Endodermal cell (in vitro differentiated cells): ENCODE results near the gene SIDT1. TPM values are rescaled to one million over a fixed set of nuclear protein-coding genes. Genes with fewer than 3 reads are reported as not detected.

ENCODE experiments used
- DNase-seq: peaks from one replicate; pipeline ENCODE4 v3.0.0-alpha.2; 2017
- H3K27ac ChIP-seq: 2 replicates; pipeline ENCODE4 v1.5.1; 2013; ENCODE audit warnings: mild to moderate bottlenecking, low read depth, low read length, moderate library complexity
- H3K27me3 ChIP-seq: 2 replicates; pipeline ENCODE4 v1.6.1; 2013; ENCODE audit warnings: mild to moderate bottlenecking, low read length, moderate library complexity; ENCODE audit not compliant: insufficient read depth, control insufficient read depth, poor library complexity, severe bottlenecking
- H3K36me3 ChIP-seq: 2 replicates; pipeline ENCODE4 v1.7.0; 2013; ENCODE audit warnings: mild to moderate bottlenecking, low read length, moderate library complexity; ENCODE audit not compliant: control insufficient read depth, insufficient read depth
- H3K4me1 ChIP-seq: one replicate; pipeline ENCODE4 v1.7.0; 2013; ENCODE audit warnings: low read length; ENCODE audit not compliant: control insufficient read depth, insufficient read depth
- H3K4me3 ChIP-seq: 2 replicates; pipeline ENCODE4 v1.5.1; 2013; ENCODE audit warnings: mild to moderate bottlenecking, low read length, moderate library complexity
- H3K9ac ChIP-seq: 2 replicates; pipeline ENCODE4 v1.6.1; 2013; ENCODE audit warnings: mild to moderate bottlenecking, low read length, moderate library complexity; ENCODE audit not compliant: poor library complexity, severe bottlenecking; ENCODE audit errors: extremely low read depth
- H3K9me3 ChIP-seq: 2 replicates; pipeline ENCODE4 v1.6.1; 2013; ENCODE audit warnings: mild to moderate bottlenecking, low read length, moderate library complexity; ENCODE audit not compliant: control insufficient read depth
- H3K27ac Mint-ChIP-seq: 2 replicates; pipeline ENCODE4 v1.8.0; 2020; ENCODE audit warnings: mixed read lengths
- H3K27me3 Mint-ChIP-seq: 2 replicates; pipeline ENCODE4 v1.8.0; 2021; ENCODE audit warnings: mild to moderate bottlenecking, mixed read lengths; ENCODE audit not compliant: insufficient read depth
- H3K36me3 Mint-ChIP-seq: 2 replicates; pipeline ENCODE4 v1.8.0; 2020; ENCODE audit warnings: low read depth, mixed read lengths
- H3K4me1 Mint-ChIP-seq: 2 replicates; pipeline ENCODE4 v1.8.0; 2020; ENCODE audit warnings: mixed read lengths
- H3K4me3 Mint-ChIP-seq: 2 replicates; pipeline ENCODE4 v1.8.0; 2020; ENCODE audit warnings: mild to moderate bottlenecking, moderate library complexity, mixed read lengths
- H3K9me3 Mint-ChIP-seq: 2 replicates; pipeline ENCODE4 v1.8.0; 2020; ENCODE audit warnings: mild to moderate bottlenecking, mixed read lengths
- WGBS, 2 experiments: methylation state at CpG; one replicate each; pipeline versions ENCODE4 v1.1.5 to v1.1.7; 2013; ENCODE audit warnings: missing lambda C conversion rate in 2 of 2, mixed read lengths in 1 of 2; ENCODE audit not compliant: insufficient coverage in 1 of 2, insufficient read length in 1 of 2; 5-methylcytosine and 5-hydroxymethylcytosine counted together
- total RNA-seq, 2 donors: library from RNA; stranded (reverse); fragmentation: NEBNext Ultra II Directional in 1 of 2; extraction: Animal tissue kit (Norgen Biotek cat#: 25700) in 1 of 2; gene quantifications; 2 replicates in 1 of 2; 3 replicates in 1 of 2; pipeline ENCODE4 v1.2.1, GENCODE V29; 2021
- TF ChIP-seq, protein P1 (sequence below): fragments of 200-600 bp; sonication (generic); conservative IDR thresholded peaks from 2 replicates; pipeline ENCODE4 v1.5.0; 2021; ENCODE audit warnings: antibody characterized with exemption, mild to moderate bottlenecking

The SIDT1 gene
- total RNA-seq, 2 donors from 2014 or later: not detected

GRCh38 chr3:113648524-113648923 lies 116.2 kb downstream of the SIDT1 start:
- Histone ChIP-seq H3K27ac (no peak overlapping the region), H3K4me1 (no peaks in the 10 kb centered on the region), H3K36me3 (no peaks in the 10 kb centered on the region), H3K27me3 (no peaks in the 10 kb centered on the region), H3K9me3 (peaks cover 19% of the 10 kb centered on the region), H3K9ac (no peak overlapping the region), H3K4me3 (no peak overlapping the region)
- Mint-ChIP-seq H3K27ac (no peak overlapping the region), H3K4me3 (no peak overlapping the region), H3K36me3 (no peaks in the 10 kb centered on the region), H3K27me3 (no peaks in the 10 kb centered on the region), H3K9me3 (peaks cover 28% of the 10 kb centered on the region), H3K4me1 (no peaks in the 10 kb centered on the region)
- TF ChIP-seq, protein P1, sequence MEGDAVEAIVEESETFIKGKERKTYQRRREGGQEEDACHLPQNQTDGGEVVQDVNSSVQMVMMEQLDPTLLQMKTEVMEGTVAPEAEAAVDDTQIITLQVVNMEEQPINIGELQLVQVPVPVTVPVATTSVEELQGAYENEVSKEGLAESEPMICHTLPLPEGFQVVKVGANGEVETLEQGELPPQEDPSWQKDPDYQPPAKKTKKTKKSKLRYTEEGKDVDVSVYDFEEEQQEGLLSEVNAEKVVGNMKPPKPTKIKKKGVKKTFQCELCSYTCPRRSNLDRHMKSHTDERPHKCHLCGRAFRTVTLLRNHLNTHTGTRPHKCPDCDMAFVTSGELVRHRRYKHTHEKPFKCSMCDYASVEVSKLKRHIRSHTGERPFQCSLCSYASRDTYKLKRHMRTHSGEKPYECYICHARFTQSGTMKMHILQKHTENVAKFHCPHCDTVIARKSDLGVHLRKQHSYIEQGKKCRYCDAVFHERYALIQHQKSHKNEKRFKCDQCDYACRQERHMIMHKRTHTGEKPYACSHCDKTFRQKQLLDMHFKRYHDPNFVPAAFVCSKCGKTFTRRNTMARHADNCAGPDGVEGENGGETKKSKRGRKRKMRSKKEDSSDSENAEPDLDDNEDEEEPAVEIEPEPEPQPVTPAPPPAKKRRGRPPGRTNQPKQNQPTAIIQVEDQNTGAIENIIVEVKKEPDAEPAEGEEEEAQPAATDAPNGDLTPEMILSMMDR: no peak
- DNase-seq: no peak

DNA sequence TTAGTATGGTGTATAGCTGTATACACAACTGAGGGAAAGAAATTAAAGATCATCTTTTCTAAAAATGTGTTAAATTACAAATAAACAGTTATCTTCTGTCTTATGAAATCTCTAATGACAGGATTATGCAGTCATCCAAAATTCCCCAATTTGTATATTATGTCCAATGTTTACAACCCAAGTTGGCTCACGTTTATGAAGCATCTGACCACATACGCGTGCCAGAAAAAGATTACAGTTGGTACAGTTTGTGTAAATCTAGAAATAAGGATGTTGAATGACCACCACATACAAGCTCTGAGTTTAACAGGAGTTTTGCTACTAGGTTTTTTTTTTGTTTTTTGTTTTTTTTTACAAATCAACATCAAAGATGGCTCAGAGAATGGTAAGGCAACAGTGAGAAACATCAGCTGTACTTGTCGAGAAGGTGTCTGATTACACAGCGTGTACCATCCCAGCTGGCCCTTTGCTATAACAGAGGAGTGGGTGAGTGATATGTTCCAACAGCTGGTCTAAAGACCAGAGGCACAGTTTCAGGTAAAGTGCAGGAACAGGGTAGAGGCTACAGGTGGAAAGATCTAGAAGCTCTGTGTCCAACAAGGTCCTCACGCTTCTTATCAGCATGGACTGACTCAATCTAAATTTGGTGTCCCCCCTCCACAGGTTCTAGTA lies 117.0 kb downstream of the SIDT1 start:
- WGBS, 2 experiments: 97% methylated on average over 6 of the region's 6 CpGs
- Mint-ChIP-seq H3K27ac (no peak overlapping the region), H3K4me3 (no peak overlapping the region), H3K4me1 (no peaks in the 10 kb centered on the region), H3K27me3 (no peaks in the 10 kb centered on the region), H3K9me3 (peaks cover 21% of the 10 kb centered on the region), H3K36me3 (no peaks in the 10 kb centered on the region)
- Histone ChIP-seq H3K9ac (no peak overlapping the region), H3K4me1 (no peaks in the 10 kb centered on the region), H3K27ac (no peak overlapping the region), H3K27me3 (no peaks in the 10 kb centered on the region), H3K4me3 (no peak overlapping the region), H3K36me3 (no peaks in the 10 kb centered on the region), H3K9me3 (peaks cover 12% of the 10 kb centered on the region)
- no peak for DNase-seq
- TF ChIP-seq, protein P1: no peak

DNA sequence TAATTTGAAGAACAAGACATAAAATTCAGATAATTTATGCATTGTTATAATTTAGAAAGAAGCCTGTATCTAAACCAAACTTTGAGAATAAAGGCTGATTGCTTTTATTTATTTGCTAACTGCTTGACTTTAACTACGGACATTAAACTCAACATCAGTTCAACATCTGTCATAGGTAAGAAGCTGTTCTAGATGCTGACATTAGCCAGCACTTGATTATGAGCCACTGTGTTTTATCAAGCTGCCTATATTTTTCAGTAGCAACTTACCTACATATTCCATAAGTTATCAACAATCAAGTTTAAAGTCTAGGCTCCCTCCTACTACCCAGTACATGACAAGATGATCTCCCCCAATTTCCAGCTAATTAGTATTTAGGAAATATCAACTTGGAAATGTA lies 122.0 kb downstream of the SIDT1 start:
- Histone ChIP-seq H3K9ac (no peak overlapping the region), H3K27ac (no peak overlapping the region), H3K4me1 (no peaks in the 10 kb centered on the region), H3K36me3 (peaks cover 14% of the 10 kb centered on the region), H3K27me3 (no peaks in the 10 kb centered on the region), H3K4me3 (no peak overlapping the region), H3K9me3 (no peaks in the 10 kb centered on the region)
- Mint-ChIP-seq H3K27me3 (no peaks in the 10 kb centered on the region), H3K4me3 (no peak overlapping the region), H3K9me3 (no peaks in the 10 kb centered on the region), H3K36me3 (peaks cover 29% of the 10 kb centered on the region), H3K4me1 (no peaks in the 10 kb centered on the region), H3K27ac (no peak overlapping the region)
- no peak for DNase-seq
- TF ChIP-seq, protein P1: no peak
- 85 to 88% methylated on average over 1 of the region's 1 CpG for WGBS, 2 experiments
